Right ventricle myocardium inferior (tissue), 1 donor: ENCODE measurements around the gene LGALSL. TPM values are rescaled to one million over a fixed set of nuclear protein-coding genes. Genes with fewer than 3 reads are reported as not detected.
"Not testable (repeated sequence)": the region's sequence is repeated elsewhere in the genome, so short reads cannot be mapped to it uniquely, and the experiment has no call there.

Source experiments
- ATAC-seq: fragments of 200-7000 bp; cut with Tn5 transposase; one replicate; pipeline ENCODE4 v1.9.1; 2020; ENCODE audit warnings: mild to moderate bottlenecking, moderate library complexity
- DNase-seq: peaks from one replicate; pipeline ENCODE4 v3.0.0; 2021; ENCODE audit errors: missing footprints
- intact Hi-C: fragments of 100-400 bp; cut with DNase I; formaldehyde crosslinking; loops from one replicate; pipeline ENCODE4 v1.11.0; 2022
- total RNA-seq: library from RNA; stranded (reverse); fragmentation: NEBNext Ultra II Directional; extraction: Animal tissue kit (Norgen Biotek cat#: 25700); gene quantifications from one replicate; pipeline ENCODE4 v1.2.1, GENCODE V29; 2021
- donor health status: DM: no; HTN: yes; CAD: no; lungs with severe emphysema.

The LGALSL gene
- total RNA-seq, 1 donor from 2014 or later: 6.6 TPM

- DNase-seq: no peak
- intact Hi-C loops: no loop called here
- ATAC-seq: no peak
These were observed 14.8 kb upstream of the LGALSL start for GRCh38 chr2:64439194-64439593.

DNA sequence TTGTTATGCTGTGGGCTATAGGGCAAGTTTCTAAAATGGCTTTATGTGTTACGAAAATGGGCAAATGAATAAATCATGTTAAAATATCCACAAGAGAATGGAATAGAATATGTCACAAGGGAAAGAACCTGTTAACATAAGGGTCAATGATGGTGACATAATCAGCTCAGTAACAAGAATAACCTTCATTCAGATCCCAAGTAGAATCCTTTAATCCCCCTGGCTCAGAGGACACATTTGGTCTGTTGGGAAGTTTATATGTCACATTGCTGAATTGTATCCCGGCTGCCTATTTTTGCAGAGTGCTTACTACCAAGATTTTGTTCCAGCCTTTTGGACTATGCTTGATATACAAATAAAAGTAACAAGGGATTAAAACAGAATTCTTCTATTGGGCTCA, 13.1 kb upstream of the LGALSL start:
- no peak for ATAC-seq
- intact Hi-C loops: no loop called here
- no peak for DNase-seq

GRCh38 chr2:64442277-64442676, 11.7 kb upstream of the LGALSL start:
- no peak for DNase-seq
- no peak for ATAC-seq
- intact Hi-C loops: no loop called here

DNA sequence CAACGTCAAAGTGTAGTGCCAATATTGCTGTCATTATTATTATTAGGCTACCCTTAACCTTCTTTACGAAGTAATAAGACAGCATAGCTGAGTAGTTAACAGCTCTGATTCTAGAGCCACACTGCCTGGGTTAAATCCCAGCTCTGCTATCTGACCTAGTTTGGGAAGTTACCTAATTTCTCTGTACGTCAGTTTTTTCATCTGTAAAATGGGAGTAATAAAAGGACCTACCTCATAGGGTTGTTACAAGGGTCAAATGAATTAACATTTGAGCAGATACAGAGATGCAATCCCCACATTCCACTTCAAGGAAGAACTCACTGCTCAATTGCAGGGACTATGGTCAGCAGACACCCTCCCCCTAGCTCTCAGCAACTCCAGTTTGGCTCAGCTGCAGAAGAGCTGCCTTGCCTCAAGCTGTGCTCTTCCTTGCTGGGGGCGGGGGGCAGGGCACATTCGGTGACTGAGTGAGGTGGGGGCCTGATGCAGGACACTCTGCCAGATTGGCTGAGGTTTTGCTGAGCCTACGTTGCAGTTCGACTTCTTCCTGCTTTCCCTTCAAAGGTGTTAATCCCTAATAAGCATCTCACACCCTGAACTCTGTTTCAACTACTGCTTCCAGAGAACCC, 11.0 kb upstream of the LGALSL start:
- intact Hi-C loops: no loop called here
- DNase-seq (no peak), ATAC-seq (no peak)

DNA sequence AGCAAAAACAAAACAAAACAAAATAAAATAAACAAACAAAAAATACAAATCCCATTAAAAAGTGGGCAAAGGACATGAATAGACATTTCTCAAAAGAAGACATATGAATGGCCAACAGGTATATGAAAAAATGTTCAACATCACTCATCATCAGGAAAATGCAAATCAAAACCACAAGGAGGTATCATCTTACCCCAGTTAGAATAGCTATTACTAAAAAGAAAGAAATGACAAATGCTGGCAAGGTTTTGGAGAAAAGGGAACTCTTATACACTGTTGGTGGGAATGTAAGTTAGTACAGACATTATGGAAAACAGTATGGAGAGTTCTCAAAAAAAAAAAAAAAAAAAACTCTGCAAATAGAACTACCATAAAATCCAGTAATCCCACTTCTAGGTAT, 8.0 kb upstream of the LGALSL start:
- intact Hi-C loops, ATAC-seq, DNase-seq: not testable (repeated sequence)

DNA sequence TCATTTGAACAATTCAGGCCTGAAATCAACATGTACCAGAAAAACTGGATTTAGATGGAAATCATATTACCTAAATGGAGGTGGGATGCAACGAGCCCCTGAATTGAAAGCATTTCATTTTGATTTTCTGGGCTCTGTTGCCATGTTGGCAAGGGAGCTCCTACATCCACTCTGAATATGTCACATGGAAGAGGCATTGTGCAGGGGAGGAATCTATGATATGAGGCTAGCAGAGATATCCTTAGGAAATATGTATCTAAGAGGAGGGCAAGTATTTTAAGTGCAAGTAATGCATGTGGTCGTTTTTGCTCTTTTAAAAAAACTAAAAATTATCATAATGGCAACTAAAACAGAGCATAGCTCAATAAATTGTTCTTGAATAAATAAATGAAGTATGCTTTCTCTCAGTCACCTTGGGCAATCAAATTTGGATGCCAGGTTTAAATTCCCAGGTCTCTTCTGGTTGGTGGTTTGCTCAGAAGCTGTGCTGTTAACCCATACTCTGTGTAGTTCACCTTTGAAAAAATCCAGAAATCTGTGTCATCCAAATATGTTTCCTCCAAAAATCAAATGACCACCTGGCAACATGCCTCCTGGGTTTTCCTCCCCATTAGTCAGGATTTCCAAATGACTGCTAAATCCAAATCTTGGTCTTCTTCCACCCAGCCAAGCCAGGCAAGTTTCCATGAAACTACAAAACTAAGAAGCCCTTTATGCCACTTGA, 6.5 kb upstream of the LGALSL start:
- intact Hi-C loops: no loop called here
- no peak for ATAC-seq
- DNase-seq: no peak

DNA sequence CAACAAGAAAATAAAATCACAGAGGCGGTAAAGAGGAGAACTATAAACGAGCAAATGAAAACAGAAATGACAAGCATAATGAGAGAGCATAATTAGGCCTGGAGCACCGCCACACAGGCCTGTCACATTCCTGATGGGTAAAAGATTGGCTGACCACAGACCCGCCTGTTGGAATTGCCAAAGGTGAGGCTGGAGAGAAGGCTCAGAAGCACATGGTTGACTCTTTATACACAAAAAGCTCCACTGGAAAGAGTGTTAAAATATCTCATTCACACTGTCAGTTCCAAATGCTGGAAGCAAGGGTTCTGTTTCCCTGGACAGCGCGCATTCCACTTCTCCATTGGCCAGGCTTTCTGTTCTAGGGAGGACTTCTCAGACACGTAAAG, 5.9 kb upstream of the LGALSL start:
- ATAC-seq (no peak), DNase-seq (no peak)
- intact Hi-C loops: no loop called here

- no peak for DNase-seq
- intact Hi-C loops: loop anchor here (10.0 kb wide), 1 partner anchor 116 kb away; no protein-coding TSS in a partner anchor
These were observed 2.9 kb upstream of the LGALSL start for GRCh38 chr2:64451051-64451450.

DNA sequence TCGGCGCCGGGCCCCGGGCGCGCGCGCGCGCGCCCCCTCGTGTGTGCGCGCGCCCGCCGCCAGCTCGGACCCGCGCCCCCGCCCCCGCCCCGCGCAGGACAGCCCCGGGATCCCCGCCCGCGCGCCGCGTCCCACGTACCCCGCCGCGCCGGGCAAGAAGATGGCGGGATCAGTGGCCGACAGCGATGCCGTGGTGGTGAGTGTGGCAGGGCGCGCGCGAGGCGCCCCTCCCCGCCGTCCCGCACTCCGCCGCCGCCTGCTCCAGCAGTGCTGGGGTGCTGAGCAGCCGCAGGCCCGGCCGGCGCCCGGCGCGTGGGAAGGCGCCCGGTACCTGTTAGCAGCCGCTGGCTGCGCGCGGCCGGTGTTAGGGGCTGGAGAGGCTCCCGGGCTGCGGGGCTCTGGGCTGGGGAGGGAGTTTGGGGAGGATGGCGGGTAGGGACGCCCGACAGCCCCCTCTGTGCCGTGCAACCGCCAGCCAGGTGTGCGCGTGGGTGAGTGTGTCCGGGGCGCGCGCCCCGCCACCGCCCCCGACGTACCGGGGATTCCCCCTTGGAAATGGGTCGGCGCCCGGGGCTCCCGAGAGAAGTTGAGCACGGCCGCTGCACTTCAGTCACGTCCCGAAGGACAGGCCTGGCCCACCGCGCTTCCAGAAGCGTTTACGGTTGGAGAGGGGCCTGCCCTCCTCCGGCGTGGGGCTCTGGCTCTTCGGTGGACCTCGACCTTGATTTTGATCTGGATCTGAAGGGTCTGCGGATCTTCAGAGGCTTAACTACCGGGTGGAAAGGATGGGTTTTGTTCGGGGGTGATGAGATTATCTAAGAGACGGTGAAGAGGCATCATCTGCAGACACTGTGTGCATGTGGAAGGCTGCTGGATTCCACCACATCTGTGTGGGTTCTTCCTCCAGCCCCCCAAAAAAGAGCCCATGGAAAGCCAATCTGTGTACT, 697 bp downstream of the LGALSL start:
- ATAC-seq (peak; percentile 50), DNase-seq (peak; percentile 79)
- intact Hi-C loops: loop anchor here (1.0 to 10.0 kb wide), 2 partner anchors 50 to 120 kb away; no protein-coding TSS in a partner anchor

More at GRCh38 chr2:64451051-64451450, 2.9 kb upstream of the LGALSL start:
- ATAC-seq: no peak

GRCh38 chr2:64455545-64455944, 1.6 kb downstream of the LGALSL start:
- ATAC-seq (peak; percentile 6), DNase-seq (no peak)
- intact Hi-C loops: loop anchor here (10.0 kb wide), 1 partner anchor 121 kb away; no protein-coding TSS in a partner anchor

DNA sequence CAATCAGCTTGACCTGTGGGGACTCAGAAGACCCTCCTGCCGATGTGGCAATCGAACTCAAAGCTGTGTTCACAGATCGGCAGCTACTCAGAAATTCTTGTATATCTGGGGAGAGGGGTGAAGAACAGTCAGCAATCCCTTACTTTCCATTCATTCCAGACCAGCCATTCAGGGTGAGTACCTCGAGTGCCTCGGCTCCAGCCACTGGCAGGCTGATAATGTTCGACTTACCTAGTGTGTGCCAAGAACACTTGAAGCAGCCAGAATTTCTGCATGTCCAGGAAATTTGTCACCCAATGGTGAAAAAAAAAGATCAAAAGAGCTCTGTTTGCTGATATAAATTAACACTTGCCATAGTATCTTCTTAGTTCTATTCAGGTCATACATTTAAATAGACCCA, 2.3 kb downstream of the LGALSL start:
- ATAC-seq: no peak
- no peak for DNase-seq
- intact Hi-C loops: loop anchor here (10.0 kb wide), 1 partner anchor 121 kb away; no protein-coding TSS in a partner anchor

GRCh38 chr2:64457524-64457923, 3.6 kb downstream of the LGALSL start:
- intact Hi-C loops: loop anchor here (10.0 kb wide), 1 partner anchor 123 kb away; no protein-coding TSS in a partner anchor
- ATAC-seq: no peak
- DNase-seq: no peak

DNA sequence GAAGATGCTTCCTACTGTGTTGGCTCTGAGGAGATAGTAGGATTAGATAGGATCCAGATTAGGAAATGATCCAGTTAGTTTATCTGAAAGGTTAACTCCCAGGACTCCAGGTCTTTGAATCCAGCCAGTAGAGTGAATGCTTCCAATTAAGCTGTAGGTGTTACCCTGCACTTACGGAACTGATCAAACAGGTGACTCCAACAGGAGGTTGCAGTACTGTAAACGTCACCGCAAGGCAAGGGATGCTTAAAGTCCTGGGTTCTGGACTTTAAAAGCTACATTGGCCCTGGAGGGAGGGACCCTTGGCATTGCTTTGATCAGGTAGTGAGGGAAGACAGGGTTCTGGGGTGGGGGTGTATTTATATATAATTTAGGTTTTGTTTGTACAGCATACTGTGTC, 5.6 kb downstream of the LGALSL start:
- intact Hi-C loops: loop anchor here (10.0 kb wide), 1 partner anchor 125 kb away; no protein-coding TSS in a partner anchor
- no peak for DNase-seq

DNA sequence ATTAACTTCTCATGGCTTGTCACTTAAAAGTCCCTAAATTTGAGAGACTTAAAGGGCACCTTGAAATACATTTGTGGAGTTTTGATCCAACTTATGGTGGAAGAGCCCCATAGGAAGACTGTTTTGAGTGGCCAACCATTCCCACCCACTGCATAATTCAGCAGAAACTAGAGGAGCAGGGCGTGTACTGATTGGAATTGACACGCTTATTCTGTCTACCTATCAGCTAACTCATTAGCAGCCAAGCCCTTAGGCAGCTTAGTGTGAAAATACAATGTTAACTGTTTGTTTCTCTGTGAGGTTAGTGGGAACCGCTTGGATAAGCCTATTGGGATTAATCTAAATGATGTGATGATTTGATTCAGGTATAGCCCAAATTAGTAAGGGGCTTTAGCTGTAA, 6.4 kb downstream of the LGALSL start:
- intact Hi-C loops: no loop called here
- ATAC-seq (no peak), DNase-seq (no peak)

More for the DNA sequence above, 5.6 kb downstream of the LGALSL start:
- no peak for ATAC-seq

DNA sequence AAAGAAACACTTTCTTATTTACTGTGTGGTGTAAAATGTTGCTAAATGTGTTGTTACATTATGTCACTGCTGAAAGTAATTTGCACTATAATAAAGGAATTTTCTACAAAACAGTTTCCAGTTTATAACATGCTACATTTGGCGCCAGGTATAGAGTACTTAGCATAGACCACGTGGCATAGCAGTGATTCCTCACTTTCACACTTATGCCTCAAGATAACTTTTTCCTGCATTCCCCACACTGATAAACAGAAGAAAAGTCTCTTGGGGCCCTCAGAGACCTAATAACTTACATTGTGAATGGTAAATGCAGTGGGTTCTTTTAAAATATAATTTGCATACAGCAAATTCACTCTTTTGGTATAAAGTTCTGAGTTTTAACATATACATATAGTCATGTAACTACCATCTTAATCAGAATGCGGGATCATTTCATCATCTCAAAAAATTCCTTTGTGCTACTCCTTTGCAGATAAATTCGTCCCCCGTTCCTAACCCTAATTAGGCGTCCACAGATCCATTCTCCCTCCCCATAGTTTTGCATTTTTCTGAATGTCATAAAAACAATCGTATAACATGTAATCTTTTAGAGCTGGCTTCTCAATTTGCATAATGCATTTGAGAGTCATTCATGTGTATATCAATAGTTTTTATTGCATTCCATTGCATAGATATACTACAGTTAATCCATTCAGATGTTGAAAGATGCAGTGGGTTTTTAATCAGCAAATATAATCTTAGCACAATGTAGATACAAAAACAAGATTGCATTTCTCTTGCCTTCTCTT, 7.5 kb downstream of the LGALSL start:
- ATAC-seq (no peak), DNase-seq (no peak)
- intact Hi-C loops: no loop called here

- DNase-seq (no peak), ATAC-seq (no peak)
- intact Hi-C loops: no loop called here
These were observed 8.2 kb downstream of the LGALSL start for GRCh38 chr2:64462171-64462570.

GRCh38 chr2:64462940-64463700, 9.2 kb downstream of the LGALSL start:
- intact Hi-C loops: no loop called here
- DNase-seq: no peak
- ATAC-seq: no peak

DNA sequence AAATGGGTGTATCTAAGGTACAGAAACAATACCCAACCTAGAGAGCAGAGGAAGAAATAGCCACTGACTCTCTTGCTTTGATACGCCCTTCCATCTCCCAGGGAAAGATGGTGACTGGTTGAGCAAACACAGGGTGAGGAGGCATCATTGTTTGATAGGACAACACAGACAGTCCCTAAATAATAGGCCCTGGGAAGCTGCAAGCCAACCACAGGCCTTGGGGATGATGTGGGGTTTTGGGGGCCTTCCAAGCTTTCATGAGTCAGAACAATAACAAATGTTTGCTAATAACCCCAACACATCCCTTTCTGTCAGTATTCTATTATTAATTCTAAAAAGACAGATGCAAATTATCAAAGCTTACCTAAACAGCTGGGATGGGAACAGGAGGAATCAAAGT, 9.8 kb downstream of the LGALSL start:
- no peak for ATAC-seq
- no peak for DNase-seq
- intact Hi-C loops: no loop called here
